HK-2 (cell line): ENCODE measurements around the gene SLC35D3.
"Not testable (repeated sequence)": the region's sequence is repeated elsewhere in the genome, so short reads cannot be mapped to it uniquely, and the experiment has no call there.

Experiments
- DNase-seq: peaks from one replicate; pipeline ENCODE4 v3.0.0-alpha.2; 2018; ENCODE audit not compliant: unreplicated experiment

The SLC35D3 gene

GRCh38 chr6:136964398-136964797 lies 42.3 kb downstream of the SLC35D3 start:
- no peak for DNase-seq

DNA sequence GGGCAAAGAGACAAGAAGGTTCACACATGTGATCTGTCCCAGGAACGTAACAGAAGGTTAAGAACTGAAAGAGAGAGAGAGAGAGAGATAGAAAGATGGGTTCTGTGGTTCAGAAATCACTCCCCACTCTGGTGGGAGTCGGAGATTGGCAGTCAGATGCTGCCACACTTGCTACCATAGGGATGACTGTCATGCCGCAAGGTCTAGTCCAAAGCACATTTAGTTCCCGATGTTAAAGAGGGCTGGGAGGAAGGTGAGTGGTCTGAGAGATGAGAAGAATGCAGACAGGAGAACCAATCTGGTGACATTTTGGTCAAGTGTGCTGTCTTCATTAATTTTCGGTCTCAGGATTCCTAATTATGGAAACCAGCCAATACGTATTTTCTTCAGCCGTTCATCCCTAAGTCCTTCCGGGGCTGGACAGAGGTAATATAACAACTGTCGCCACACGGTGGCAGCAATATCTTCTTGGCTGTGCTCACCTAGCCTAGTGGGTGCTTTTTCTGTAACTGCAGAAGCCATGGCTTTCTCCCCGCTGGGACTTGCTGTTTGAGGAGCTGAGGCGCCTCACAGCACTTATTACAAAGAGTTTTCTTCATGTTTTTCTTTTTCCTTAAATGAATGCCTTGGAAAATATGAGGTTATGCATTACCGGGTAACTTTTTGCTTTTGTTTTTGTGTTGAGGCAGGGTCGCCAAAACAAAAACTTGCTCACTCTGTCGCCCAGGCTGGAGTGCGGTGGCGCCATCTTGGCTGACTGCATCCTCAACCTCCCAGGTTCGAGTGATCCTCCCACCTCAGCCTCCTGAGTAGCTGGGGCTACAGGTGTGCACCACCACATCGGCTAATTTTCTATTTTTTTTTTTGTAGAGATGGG lies 46.0 kb downstream of the SLC35D3 start:
- DNase-seq, result peak; percentile 41

DNA sequence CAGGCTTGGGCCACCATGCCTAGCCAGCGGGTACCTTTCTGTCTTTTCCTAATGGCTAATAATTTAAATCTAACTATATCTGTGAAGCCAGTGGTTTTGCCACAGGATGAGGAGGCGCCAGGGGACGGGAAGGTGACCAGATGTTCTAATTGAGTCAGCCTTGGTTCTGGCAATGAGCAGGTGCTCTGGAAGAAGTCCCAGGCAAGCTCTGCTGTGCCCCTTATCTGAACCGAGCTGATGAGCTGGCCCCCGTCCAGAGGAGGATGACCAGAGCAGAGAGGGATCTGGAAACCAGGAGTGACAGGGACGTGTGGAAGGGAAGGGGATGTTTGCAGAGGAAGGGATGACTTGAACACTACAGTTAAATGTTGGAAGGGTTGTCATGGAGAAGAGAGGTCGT lies 46.7 kb downstream of the SLC35D3 start:
- no peak for DNase-seq

DNA sequence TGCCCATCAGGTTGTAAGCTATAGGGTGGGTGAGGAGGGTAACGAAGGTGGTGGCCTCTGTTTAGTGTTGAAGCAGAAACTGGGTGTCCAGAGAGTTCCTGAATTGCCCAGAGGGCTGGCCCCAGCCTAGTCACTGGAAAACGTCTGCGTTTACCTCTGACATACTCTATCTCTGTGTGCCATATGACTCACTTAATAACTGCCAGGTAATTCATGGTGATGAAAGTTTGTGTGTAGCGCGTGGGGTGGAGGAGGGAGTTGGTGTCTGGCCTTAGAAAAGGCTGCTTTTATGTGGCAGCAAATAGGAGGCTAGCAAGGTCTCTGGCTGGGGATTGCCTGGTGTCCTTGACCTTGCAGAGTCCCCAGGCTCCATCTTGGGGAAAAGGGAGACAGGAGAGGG lies 47.3 kb downstream of the SLC35D3 start:
- no peak for DNase-seq

DNA sequence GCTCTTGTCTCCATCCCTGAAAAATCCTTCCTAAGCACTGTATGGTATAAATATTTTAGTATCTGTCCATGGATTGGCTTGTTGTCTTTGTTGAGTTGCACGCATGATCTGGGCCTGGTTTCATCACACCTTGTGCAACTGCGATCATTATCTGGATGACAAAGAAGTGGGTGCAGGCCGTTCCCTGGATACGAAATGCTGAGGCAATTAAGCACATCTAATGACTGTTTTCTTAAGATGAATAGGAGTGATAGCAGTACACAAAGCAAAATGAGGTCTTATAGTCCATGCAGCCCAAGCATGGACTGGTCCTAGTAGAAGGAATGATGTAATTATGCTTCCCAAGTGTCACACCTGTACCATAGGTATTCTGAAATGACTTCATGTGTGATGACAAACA lies 47.8 kb downstream of the SLC35D3 start:
- DNase-seq, result no peak

DNA sequence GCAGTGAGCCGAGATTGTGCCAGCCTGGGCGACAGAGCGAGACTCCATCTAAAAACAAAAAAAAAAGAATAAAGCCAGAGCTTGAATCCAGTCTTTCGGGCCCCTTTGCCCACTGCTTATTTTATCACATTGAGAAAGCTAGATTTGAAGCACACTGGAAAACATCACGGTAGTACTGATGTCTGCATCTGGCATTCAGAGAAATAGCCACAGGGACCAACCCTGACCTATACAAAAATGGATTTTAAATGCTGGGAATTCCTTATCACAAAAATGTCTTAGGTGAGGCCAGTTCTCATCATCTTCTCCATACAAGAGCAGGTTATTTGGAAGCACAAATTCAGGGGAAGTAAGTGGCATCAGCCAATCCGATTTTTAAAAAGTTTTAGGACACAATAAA lies 49.5 kb downstream of the SLC35D3 start:
- DNase-seq, result no peak

GRCh38 chr6:136973781-136974180 lies 51.7 kb downstream of the SLC35D3 start:
- DNase-seq, result not testable (repeated sequence)
